Fibroblast of lung (primary cell): ENCODE results near the gene FETUB.

ENCODE experiments used
- EZH2 ChIP-seq: IDR thresholded peaks from 2 replicates; pipeline ENCODE4 v1.5.1; 2012; ENCODE audit warnings: low read length, control low read depth, mild to moderate bottlenecking; ENCODE audit errors: missing control alignments
- TF ChIP-seq, protein P1 (sequence below), 2 donors: IDR thresholded peaks in 1 of 2; conservative IDR thresholded peaks in 1 of 2; 1 replicate in 1 of 2; 2 replicates in 1 of 2; pipeline ENCODE4 v1.5.1; 2011 to 2012; ENCODE audit warnings: low read length in 2 of 2, control low read depth in 1 of 2, inconsistent platforms in 1 of 2, low read depth in 1 of 2, mild to moderate bottlenecking in 1 of 2

DNA sequence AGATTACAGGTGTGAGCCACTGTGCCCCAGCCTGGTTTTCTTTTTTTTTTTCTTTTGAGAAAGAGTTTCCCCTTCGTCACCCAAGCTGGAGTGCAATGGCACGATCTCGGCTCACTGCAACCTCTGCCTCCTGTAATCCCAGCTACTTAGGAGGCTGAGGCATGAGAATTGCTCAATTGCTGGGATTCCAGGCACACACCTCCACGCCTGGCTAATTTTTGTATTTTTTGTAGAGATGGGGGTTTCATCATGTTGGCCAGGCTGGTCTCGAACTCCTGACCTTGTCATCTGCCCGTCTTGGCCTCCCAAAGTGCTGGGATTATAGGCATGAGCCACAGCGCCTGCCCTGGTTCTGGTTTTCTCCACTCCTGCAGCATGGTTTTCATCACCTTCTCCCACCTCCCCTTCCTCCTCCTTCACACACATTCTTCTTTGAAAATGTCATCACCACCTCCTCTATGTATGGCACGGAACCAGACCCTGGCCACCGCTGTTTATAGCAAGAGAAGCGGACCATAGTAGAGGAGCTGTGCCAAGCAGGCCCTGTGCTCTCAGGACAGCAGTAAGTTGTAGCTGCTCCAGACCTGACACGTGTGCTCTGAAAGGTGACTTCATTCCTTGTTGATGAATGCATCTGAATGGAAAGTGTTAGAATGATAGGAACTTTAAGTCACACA is 42.0 kb upstream of the FETUB start:
- TF ChIP-seq, protein P1, sequence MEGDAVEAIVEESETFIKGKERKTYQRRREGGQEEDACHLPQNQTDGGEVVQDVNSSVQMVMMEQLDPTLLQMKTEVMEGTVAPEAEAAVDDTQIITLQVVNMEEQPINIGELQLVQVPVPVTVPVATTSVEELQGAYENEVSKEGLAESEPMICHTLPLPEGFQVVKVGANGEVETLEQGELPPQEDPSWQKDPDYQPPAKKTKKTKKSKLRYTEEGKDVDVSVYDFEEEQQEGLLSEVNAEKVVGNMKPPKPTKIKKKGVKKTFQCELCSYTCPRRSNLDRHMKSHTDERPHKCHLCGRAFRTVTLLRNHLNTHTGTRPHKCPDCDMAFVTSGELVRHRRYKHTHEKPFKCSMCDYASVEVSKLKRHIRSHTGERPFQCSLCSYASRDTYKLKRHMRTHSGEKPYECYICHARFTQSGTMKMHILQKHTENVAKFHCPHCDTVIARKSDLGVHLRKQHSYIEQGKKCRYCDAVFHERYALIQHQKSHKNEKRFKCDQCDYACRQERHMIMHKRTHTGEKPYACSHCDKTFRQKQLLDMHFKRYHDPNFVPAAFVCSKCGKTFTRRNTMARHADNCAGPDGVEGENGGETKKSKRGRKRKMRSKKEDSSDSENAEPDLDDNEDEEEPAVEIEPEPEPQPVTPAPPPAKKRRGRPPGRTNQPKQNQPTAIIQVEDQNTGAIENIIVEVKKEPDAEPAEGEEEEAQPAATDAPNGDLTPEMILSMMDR (conservative IDR thresholded peaks at IDR 0.05 in 1 of 2, IDR thresholded peaks at IDR 0.05 in 1 of 2; ENCODE audit: low read depth in 1 of 2, low read length in 2 of 2): no peak
- no peak for TF ChIP-seq EZH2
